Cardiac muscle cell (in vitro differentiated cells and primary cell): ENCODE measurements around the gene APOBEC3B. TPM values are rescaled to one million over a fixed set of nuclear protein-coding genes. Genes with fewer than 3 reads are reported as not detected.

Experiments used
- DNase-seq, 2 donors: peaks; one replicate each; pipeline versions ENCODE4 v3.0.0 to v3.0.0-alpha.2; 2010 to 2017; ENCODE audit warnings: low read depth in 1 of 2, low spot score in 1 of 2
- H3K27ac ChIP-seq: fragments of 200-600 bp; sonication (generic); 2 replicates; pipeline ENCODE4 v1.5.1; 2016
- H3K27me3 ChIP-seq: fragments of 200-600 bp; sonication (generic); 2 replicates; pipeline ENCODE4 v1.6.0; 2016; ENCODE audit warnings: control low read depth
- H3K36me3 ChIP-seq: fragments of 200-600 bp; sonication (generic); 2 replicates; pipeline ENCODE4 v1.5.1; 2016; ENCODE audit warnings: control low read depth
- H3K4me1 ChIP-seq: fragments of 200-600 bp; sonication (generic); 2 replicates; pipeline ENCODE4 v1.8.1; 2017; ENCODE audit warnings: low read depth, mild to moderate bottlenecking, mixed run types
- H3K4me3 ChIP-seq: fragments of 200-600 bp; sonication (generic); 2 replicates; pipeline ENCODE4 v1.5.1; 2016; ENCODE audit warnings: mild to moderate bottlenecking
- H3K9me3 ChIP-seq: fragments of 200-600 bp; sonication (generic); 2 replicates; pipeline ENCODE4 v1.5.1; 2017; ENCODE audit warnings: low read depth, mild to moderate bottlenecking, control low read depth
- CTCF ChIP-seq: IDR thresholded peaks from 2 replicates; pipeline ENCODE4 v1.5.1; 2012; ENCODE audit warnings: low read depth, mild to moderate bottlenecking, low read length
- polyA plus RNA-seq: library from polyadenylated mRNA; unstranded; fragments of >200 nt; fragmentation: Nextera tagmentation; extraction: Ambion mirVana; gene quantifications from 2 replicates; pipeline ENCODE4 v1.2.1, GENCODE V29; 2016
- total RNA-seq: library from RNA; depleted of rRNA; stranded (reverse); fragments of >200 nt; gene quantifications from 2 replicates; pipeline ENCODE4 v1.2.3, GENCODE V29; 2016

APOBEC3B gene
- total and polyA plus RNA-seq, 2 experiments from 2014 or later = 6.5 to 6.8 TPM

GRCh38 chr22:38952281-38952993, 29.7 kb upstream of the APOBEC3B start:
- Histone ChIP-seq H3K27me3 (no peaks in the 10 kb centered on the region), H3K27ac (no peak overlapping the region), H3K4me1 (no peaks in the 10 kb centered on the region), H3K4me3 (no peak overlapping the region), H3K9me3 (no peaks in the 10 kb centered on the region), H3K36me3 (no peaks in the 10 kb centered on the region)
- TF ChIP-seq CTCF = no peak
- DNase-seq = no peak

- no peak overlapping the region for H3K4me3 ChIP-seq
- H3K9me3 ChIP-seq = no peaks in the 10 kb centered on the region
- H3K27me3 ChIP-seq = no peaks in the 10 kb centered on the region
- no peaks in the 10 kb centered on the region for H3K36me3 ChIP-seq
- H3K27ac ChIP-seq = no peak overlapping the region
- no peak for DNase-seq
- no peaks in the 10 kb centered on the region for H3K4me1 ChIP-seq
- no peak for TF ChIP-seq CTCF
These were observed 29.1 kb upstream of the APOBEC3B start for GRCh38 chr22:38953091-38953490.

GRCh38 chr22:38953577-38954413, 28.4 kb upstream of the APOBEC3B start:
- H3K4me3 ChIP-seq = no peak overlapping the region
- no peak overlapping the region for H3K27ac ChIP-seq
- no peak for TF ChIP-seq CTCF
- no peaks in the 10 kb centered on the region for H3K9me3 ChIP-seq
- H3K36me3 ChIP-seq = no peaks in the 10 kb centered on the region
- H3K4me1 ChIP-seq = no peaks in the 10 kb centered on the region
- DNase-seq = no peak
- H3K27me3 ChIP-seq = no peaks in the 10 kb centered on the region

- no peak overlapping the region for H3K27ac ChIP-seq
- no peak overlapping the region for H3K4me3 ChIP-seq
- no peaks in the 10 kb centered on the region for H3K36me3 ChIP-seq
- H3K9me3 ChIP-seq = no peaks in the 10 kb centered on the region
- H3K27me3 ChIP-seq = no peaks in the 10 kb centered on the region
- no peak for DNase-seq
- no peaks in the 10 kb centered on the region for H3K4me1 ChIP-seq
- TF ChIP-seq CTCF = no peak
These were observed 27.6 kb upstream of the APOBEC3B start for GRCh38 chr22:38954414-38955043.

- Histone ChIP-seq H3K9me3 (no peaks in the 10 kb centered on the region), H3K4me1 (no peaks in the 10 kb centered on the region), H3K36me3 (no peaks in the 10 kb centered on the region), H3K4me3 (no peak overlapping the region), H3K27me3 (no peaks in the 10 kb centered on the region), H3K27ac (no peak overlapping the region)
- no peak for TF ChIP-seq CTCF
- no peak for DNase-seq
These were observed 26.8 kb upstream of the APOBEC3B start for GRCh38 chr22:38955250-38955905.
